Liver (tissue), 9 donors: ENCODE results near the gene CCDC102B. TPM values are rescaled to one million over a fixed set of nuclear protein-coding genes. Genes with fewer than 3 reads are reported as not detected.

Experiments
- DNase-seq: peaks from one replicate; pipeline ENCODE4 v3.0.0-alpha.2; 2017; ENCODE audit warnings: low spot score
- H3K27ac ChIP-seq, 2 donors: one replicate each; pipeline ENCODE4 v1.7.0; 2013; ENCODE audit warnings: inconsistent platforms in 2 of 2, low read length in 2 of 2, control low read depth in 1 of 2, low read depth in 1 of 2, mild to moderate bottlenecking in 1 of 2
- H3K27me3 ChIP-seq, 4 donors: one replicate each; pipeline versions ENCODE4 v1.6.1 to v1.7.0; 2013; ENCODE audit warnings: low read length in 3 of 4, inconsistent platforms in 1 of 4, mild to moderate bottlenecking in 1 of 4, moderate library complexity in 1 of 4; ENCODE audit not compliant: control insufficient read depth in 4 of 4, insufficient read depth in 4 of 4
- H3K36me3 ChIP-seq, 4 donors: one replicate each; pipeline versions ENCODE4 v1.6.1 to v1.7.0; 2013; ENCODE audit warnings: low read length in 3 of 4, mild to moderate bottlenecking in 3 of 4, low read depth in 1 of 4, moderate library complexity in 1 of 4; ENCODE audit not compliant: control insufficient read depth in 4 of 4, insufficient read depth in 3 of 4
- H3K4me1 ChIP-seq, 4 donors: one replicate each; pipeline versions ENCODE4 v1.6.1 to v1.7.0; 2013; ENCODE audit warnings: low read length in 3 of 4, mild to moderate bottlenecking in 3 of 4, moderate library complexity in 1 of 4; ENCODE audit not compliant: control insufficient read depth in 4 of 4, insufficient read depth in 4 of 4
- H3K4me3 ChIP-seq, 3 donors: one replicate each; pipeline versions ENCODE4 v1.6.1 to v1.7.0; 2013; ENCODE audit warnings: low read length in 3 of 3, control low read depth in 1 of 3, low read depth in 1 of 3, mild to moderate bottlenecking in 1 of 3
- H3K9ac ChIP-seq, 2 donors: one replicate each; pipeline ENCODE4 v1.7.0; 2013; ENCODE audit warnings: low read length in 2 of 2, mild to moderate bottlenecking in 2 of 2, moderate library complexity in 2 of 2, control low read depth in 1 of 2, low read depth in 1 of 2
- H3K9me3 ChIP-seq, 4 donors: one replicate each; pipeline versions ENCODE4 v1.6.1 to v1.7.0; 2013; ENCODE audit warnings: low read length in 3 of 4; ENCODE audit not compliant: control insufficient read depth in 4 of 4
- EGR1 ChIP-seq, 2 donors: IDR thresholded peaks; 2 replicates each; pipeline ENCODE4 v1.6.1; 2016 to 2018; ENCODE audit warnings: antibody characterized with exemption in 2 of 2, low read depth in 2 of 2
- FOXA1 ChIP-seq: IDR thresholded peaks from 2 replicates; pipeline ENCODE4 v1.6.1; 2016; ENCODE audit warnings: antibody characterized with exemption
- FOXA2 ChIP-seq: IDR thresholded peaks from 2 replicates; pipeline ENCODE4 v1.6.1; 2016; ENCODE audit warnings: antibody characterized with exemption
- GABPA ChIP-seq, 2 donors: IDR thresholded peaks in 1 of 2; conservative IDR thresholded peaks in 1 of 2; 2 replicates each; pipeline ENCODE4 v1.6.1; 2016; ENCODE audit warnings: antibody characterized with exemption in 2 of 2, mild to moderate bottlenecking in 1 of 2, moderate library complexity in 1 of 2
- HNF4A ChIP-seq, 2 donors: conservative IDR thresholded peaks; 2 replicates each; pipeline ENCODE4 v1.6.1; 2016; ENCODE audit warnings: antibody characterized with exemption in 2 of 2, mild to moderate bottlenecking in 2 of 2
- HNF4G ChIP-seq: IDR thresholded peaks from 2 replicates; pipeline ENCODE4 v1.6.1; 2016; ENCODE audit warnings: antibody characterized with exemption
- JUND ChIP-seq, 2 donors: IDR thresholded peaks; 2 replicates each; pipeline ENCODE4 v1.6.1; 2016; ENCODE audit warnings: antibody characterized with exemption in 2 of 2
- MAX ChIP-seq: IDR thresholded peaks from 2 replicates; pipeline ENCODE4 v1.6.1; 2016; ENCODE audit warnings: antibody characterized with exemption
- NR2F2 ChIP-seq: IDR thresholded peaks from 2 replicates; pipeline ENCODE4 v1.6.1; 2016; ENCODE audit warnings: antibody characterized with exemption
- RAD21 ChIP-seq, 2 donors: IDR thresholded peaks; 2 replicates each; pipeline ENCODE4 v1.6.1; 2016; ENCODE audit warnings: antibody characterized with exemption in 2 of 2, mild to moderate bottlenecking in 2 of 2
- RXRA ChIP-seq, 2 donors: IDR thresholded peaks; 2 replicates each; pipeline ENCODE4 v1.6.1; 2017 to 2018; ENCODE audit warnings: antibody characterized with exemption in 2 of 2, mild to moderate bottlenecking in 1 of 2
- SP1 ChIP-seq: IDR thresholded peaks from 2 replicates; pipeline ENCODE4 v1.6.1; 2018; ENCODE audit warnings: antibody characterized with exemption, mild to moderate bottlenecking
- TAF1 ChIP-seq: conservative IDR thresholded peaks from 2 replicates; pipeline ENCODE4 v1.6.1; 2016; ENCODE audit warnings: antibody characterized with exemption, mild to moderate bottlenecking
- YY1 ChIP-seq: IDR thresholded peaks from 2 replicates; pipeline ENCODE4 v1.6.1; 2016; ENCODE audit warnings: antibody characterized with exemption, mild to moderate bottlenecking
- ZBTB33 ChIP-seq: IDR thresholded peaks from 2 replicates; pipeline ENCODE4 v1.6.1; 2016; ENCODE audit warnings: antibody characterized with exemption
- WGBS: extraction: QIAGEN DNeasy Blood & Tissue Kit; methylation state at CpG from one replicate; pipeline ENCODE4 v1.1.7; 2013; 5-methylcytosine and 5-hydroxymethylcytosine counted together
- polyA plus RNA-seq, 2 donors: library from polyadenylated mRNA; stranded (reverse) in 1 of 2; unstranded in 1 of 2; fragments of 200-250 nt in 1 of 2; fragments of >200 nt in 1 of 2; fragmentation: Nextera tagmentation in 1 of 2; extraction: Ambion mirVana in 1 of 2; gene quantifications; one replicate each; pipeline versions ENCODE4 v1.2.1 to v1.2.3, GENCODE V29; 2013 to 2015
- total RNA-seq, 2 donors: library from RNA; depleted of rRNA; stranded (reverse); fragments of >200 nt; gene quantifications; one replicate each; pipeline ENCODE4 v1.2.3, GENCODE V29; 2014
- TF ChIP-seq, protein P1 (sequence below): IDR thresholded peaks from 2 replicates; pipeline ENCODE4 v1.6.1; 2016; ENCODE audit warnings: antibody characterized with exemption
- TF ChIP-seq, protein P2 (sequence below): fragments of 150-350 bp; IDR thresholded peaks from 2 replicates; pipeline ENCODE4 v1.5.1; 2017; ENCODE audit warnings: improper control_type of control experiment, low read depth, low read length; ENCODE audit not compliant: missing input control
- TF ChIP-seq, protein P3 (sequence below): IDR thresholded peaks from 2 replicates; pipeline ENCODE4 v1.6.1; 2016; ENCODE audit warnings: antibody characterized with exemption, mild to moderate bottlenecking
- donor health status: healthy.
- donor health status: healthy.
- donor health status: healthy.
- donor health status: healthy.
- donor health status: healthy.

CCDC102B gene
- total and polyA plus RNA-seq, 4 donors: 0.54 to 4.5 (median 1.4) TPM

GRCh38 chr18:68954738-68955137, 156.9 kb downstream of the CCDC102B start:
- 85% methylated on average over 2 of the region's 2 CpGs for WGBS
- Histone ChIP-seq H3K4me3 (no peak overlapping the region), H3K4me1 (no peaks in the 10 kb centered on the region), H3K9me3 (no peaks in the 10 kb centered on the region), H3K9ac (no peak overlapping the region), H3K36me3 (no peaks in the 10 kb centered on the region), H3K27ac (no peak overlapping the region), H3K27me3 (no peaks in the 10 kb centered on the region)
- TF ChIP-seq ZBTB33: no peak
- no peak for TF ChIP-seq SP1
- no peak for TF ChIP-seq RAD21 (IDR thresholded peaks at IDR 0.05)
- TF ChIP-seq YY1: no peak
- TF ChIP-seq, protein P1, sequence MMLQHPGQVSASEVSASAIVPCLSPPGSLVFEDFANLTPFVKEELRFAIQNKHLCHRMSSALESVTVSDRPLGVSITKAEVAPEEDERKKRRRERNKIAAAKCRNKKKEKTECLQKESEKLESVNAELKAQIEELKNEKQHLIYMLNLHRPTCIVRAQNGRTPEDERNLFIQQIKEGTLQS: no peak
- no peak for TF ChIP-seq FOXA2
- no peak for TF ChIP-seq HNF4G
- no peak for DNase-seq

- 67% methylated on average over 2 of the region's 2 CpGs for WGBS
- no peak for DNase-seq
- no peaks in the 10 kb centered on the region for H3K9me3 ChIP-seq
- H3K4me1 ChIP-seq: no peaks in the 10 kb centered on the region
- no peak overlapping the region for H3K9ac ChIP-seq
- no peak overlapping the region for H3K4me3 ChIP-seq
- TF ChIP-seq, protein P1: no peak
- no peaks in the 10 kb centered on the region for H3K36me3 ChIP-seq
- H3K27ac ChIP-seq: no peak overlapping the region
- H3K27me3 ChIP-seq: no peaks in the 10 kb centered on the region
Observed at GRCh38 chr18:68956650-68957049, 158.8 kb downstream of the CCDC102B start.

DNA sequence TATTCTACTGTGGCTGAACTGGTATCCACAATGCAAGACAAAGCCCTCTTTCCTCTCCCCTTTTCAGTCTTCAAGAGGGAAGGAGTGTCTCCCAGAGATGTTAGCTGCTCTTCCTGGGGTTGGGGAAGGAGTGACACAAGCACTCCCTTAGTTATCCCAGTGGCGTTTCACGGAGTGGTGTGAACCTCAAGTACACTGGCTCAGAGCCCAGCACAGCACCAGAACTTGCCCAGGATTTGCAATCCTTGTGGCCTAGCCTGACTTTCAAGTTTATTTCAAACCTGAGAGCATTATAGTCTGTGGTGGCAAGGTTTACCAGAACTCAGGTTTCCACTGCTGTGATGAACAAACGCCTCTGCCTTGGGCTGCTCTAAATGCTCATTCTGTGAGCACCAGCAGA, 162.5 kb downstream of the CCDC102B start:
- Histone ChIP-seq H3K9ac (no peak overlapping the region), H3K4me1 (no peaks in the 10 kb centered on the region), H3K36me3 (no peaks in the 10 kb centered on the region), H3K9me3 (no peaks in the 10 kb centered on the region), H3K27ac (no peak overlapping the region), H3K4me3 (no peak overlapping the region), H3K27me3 (no peaks in the 10 kb centered on the region)
- TF ChIP-seq ZBTB33 (no peak), RAD21 (IDR thresholded peaks at IDR 0.05) (no peak), GABPA (IDR thresholded peaks at IDR 0.05 in 1 of 2, conservative IDR thresholded peaks at IDR 0.05 in 1 of 2) (no peak), SP1 (no peak), EGR1 (IDR thresholded peaks at IDR 0.05; ENCODE audit: low read depth in 2 of 2) (no peak), MAX (no peak), JUND (IDR thresholded peaks at IDR 0.05) (no peak), NR2F2 (no peak), FOXA2 (no peak), HNF4G (no peak), TAF1 (no peak), RXRA (IDR thresholded peaks at IDR 0.05) (no peak), YY1 (no peak), HNF4A (conservative IDR thresholded peaks at IDR 0.05) (no peak), FOXA1 (no peak)
- TF ChIP-seq, protein P2, sequence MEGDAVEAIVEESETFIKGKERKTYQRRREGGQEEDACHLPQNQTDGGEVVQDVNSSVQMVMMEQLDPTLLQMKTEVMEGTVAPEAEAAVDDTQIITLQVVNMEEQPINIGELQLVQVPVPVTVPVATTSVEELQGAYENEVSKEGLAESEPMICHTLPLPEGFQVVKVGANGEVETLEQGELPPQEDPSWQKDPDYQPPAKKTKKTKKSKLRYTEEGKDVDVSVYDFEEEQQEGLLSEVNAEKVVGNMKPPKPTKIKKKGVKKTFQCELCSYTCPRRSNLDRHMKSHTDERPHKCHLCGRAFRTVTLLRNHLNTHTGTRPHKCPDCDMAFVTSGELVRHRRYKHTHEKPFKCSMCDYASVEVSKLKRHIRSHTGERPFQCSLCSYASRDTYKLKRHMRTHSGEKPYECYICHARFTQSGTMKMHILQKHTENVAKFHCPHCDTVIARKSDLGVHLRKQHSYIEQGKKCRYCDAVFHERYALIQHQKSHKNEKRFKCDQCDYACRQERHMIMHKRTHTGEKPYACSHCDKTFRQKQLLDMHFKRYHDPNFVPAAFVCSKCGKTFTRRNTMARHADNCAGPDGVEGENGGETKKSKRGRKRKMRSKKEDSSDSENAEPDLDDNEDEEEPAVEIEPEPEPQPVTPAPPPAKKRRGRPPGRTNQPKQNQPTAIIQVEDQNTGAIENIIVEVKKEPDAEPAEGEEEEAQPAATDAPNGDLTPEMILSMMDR: no peak
- TF ChIP-seq, protein P1: no peak
- TF ChIP-seq, protein P3, sequence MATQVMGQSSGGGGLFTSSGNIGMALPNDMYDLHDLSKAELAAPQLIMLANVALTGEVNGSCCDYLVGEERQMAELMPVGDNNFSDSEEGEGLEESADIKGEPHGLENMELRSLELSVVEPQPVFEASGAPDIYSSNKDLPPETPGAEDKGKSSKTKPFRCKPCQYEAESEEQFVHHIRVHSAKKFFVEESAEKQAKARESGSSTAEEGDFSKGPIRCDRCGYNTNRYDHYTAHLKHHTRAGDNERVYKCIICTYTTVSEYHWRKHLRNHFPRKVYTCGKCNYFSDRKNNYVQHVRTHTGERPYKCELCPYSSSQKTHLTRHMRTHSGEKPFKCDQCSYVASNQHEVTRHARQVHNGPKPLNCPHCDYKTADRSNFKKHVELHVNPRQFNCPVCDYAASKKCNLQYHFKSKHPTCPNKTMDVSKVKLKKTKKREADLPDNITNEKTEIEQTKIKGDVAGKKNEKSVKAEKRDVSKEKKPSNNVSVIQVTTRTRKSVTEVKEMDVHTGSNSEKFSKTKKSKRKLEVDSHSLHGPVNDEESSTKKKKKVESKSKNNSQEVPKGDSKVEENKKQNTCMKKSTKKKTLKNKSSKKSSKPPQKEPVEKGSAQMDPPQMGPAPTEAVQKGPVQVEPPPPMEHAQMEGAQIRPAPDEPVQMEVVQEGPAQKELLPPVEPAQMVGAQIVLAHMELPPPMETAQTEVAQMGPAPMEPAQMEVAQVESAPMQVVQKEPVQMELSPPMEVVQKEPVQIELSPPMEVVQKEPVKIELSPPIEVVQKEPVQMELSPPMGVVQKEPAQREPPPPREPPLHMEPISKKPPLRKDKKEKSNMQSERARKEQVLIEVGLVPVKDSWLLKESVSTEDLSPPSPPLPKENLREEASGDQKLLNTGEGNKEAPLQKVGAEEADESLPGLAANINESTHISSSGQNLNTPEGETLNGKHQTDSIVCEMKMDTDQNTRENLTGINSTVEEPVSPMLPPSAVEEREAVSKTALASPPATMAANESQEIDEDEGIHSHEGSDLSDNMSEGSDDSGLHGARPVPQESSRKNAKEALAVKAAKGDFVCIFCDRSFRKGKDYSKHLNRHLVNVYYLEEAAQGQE: no peak
- DNase-seq: no peak
- 79% methylated on average over 3 of the region's 3 CpGs for WGBS
